Endothelial cell (in vitro differentiated cells): ENCODE results near the gene CTNNA3. TPM values are rescaled to one million over a fixed set of nuclear protein-coding genes. Genes with fewer than 3 reads are reported as not detected.

Experiments used
- DNase-seq: peaks from one replicate; pipeline ENCODE4 v3.0.0; 2021; ENCODE audit warnings: low spot score
- H3K27ac Mint-ChIP-seq: one replicate; pipeline ENCODE4 v1.8.0; 2021; ENCODE audit warnings: mixed read lengths, inconsistent platforms; ENCODE audit not compliant: unreplicated experiment
- H3K27me3 Mint-ChIP-seq: one replicate; pipeline ENCODE4 v1.8.0; 2021; ENCODE audit warnings: mild to moderate bottlenecking, moderate library complexity, mixed read lengths, inconsistent platforms; ENCODE audit not compliant: unreplicated experiment
- H3K36me3 Mint-ChIP-seq: one replicate; pipeline ENCODE4 v1.8.0; 2021; ENCODE audit warnings: mild to moderate bottlenecking, low read depth, mixed read lengths, inconsistent platforms; ENCODE audit not compliant: unreplicated experiment
- H3K4me1 Mint-ChIP-seq: one replicate; pipeline ENCODE4 v1.8.0; 2021; ENCODE audit warnings: mild to moderate bottlenecking, mixed read lengths, inconsistent platforms; ENCODE audit not compliant: unreplicated experiment
- H3K4me3 Mint-ChIP-seq: one replicate; pipeline ENCODE4 v1.8.0; 2021; ENCODE audit warnings: mild to moderate bottlenecking, mixed read lengths, inconsistent platforms; ENCODE audit not compliant: unreplicated experiment
- H3K9me3 Mint-ChIP-seq: one replicate; pipeline ENCODE4 v1.8.0; 2021; ENCODE audit warnings: mixed read lengths, inconsistent platforms; ENCODE audit not compliant: unreplicated experiment
- total RNA-seq: library from RNA; stranded (reverse); fragmentation: NEBNext Ultra II Directional; extraction: Animal tissue kit (Norgen Biotek cat#: 25700); gene quantifications from one replicate; pipeline ENCODE4 v1.2.1, GENCODE V29; 2021; ENCODE audit not compliant: unreplicated experiment
- TF ChIP-seq, protein P1 (sequence below): fragments of 200-600 bp; sonication (generic); IDR thresholded peaks from one replicate; pipeline ENCODE4 v1.5.0; 2021; ENCODE audit warnings: antibody characterized with exemption; ENCODE audit not compliant: unreplicated experiment

CTNNA3 gene
- total RNA-seq, 1 donor from 2014 or later, result 2.3 TPM

DNA sequence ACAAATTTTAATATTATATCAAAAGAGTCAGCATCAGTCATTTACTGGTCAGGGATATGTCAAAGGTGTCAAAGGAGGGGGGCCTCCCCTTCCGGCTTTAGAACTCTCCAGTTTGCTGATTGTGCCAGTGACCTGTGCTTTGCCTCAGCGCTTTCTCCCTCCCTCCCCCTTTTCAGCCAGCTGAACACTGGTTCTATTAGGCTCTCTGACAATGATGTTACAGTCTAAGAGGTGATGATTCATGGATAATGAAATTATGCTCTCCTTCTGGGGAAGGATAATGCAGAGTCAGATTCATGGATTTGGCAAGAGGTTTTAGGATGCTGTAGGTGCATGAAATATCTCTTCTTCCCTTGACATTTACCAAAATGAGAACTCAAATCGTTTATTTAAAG is 764.0 kb downstream of the CTNNA3 start:
- Mint-ChIP-seq H3K27me3 (peaks cover 4% of the 10 kb centered on the region), H3K36me3 (no peaks in the 10 kb centered on the region), H3K27ac (no peak overlapping the region), H3K4me1 (peaks cover 3% of the 10 kb centered on the region), H3K4me3 (no peak overlapping the region), H3K9me3 (no peaks in the 10 kb centered on the region)
- DNase-seq, result no peak
- TF ChIP-seq, protein P1, sequence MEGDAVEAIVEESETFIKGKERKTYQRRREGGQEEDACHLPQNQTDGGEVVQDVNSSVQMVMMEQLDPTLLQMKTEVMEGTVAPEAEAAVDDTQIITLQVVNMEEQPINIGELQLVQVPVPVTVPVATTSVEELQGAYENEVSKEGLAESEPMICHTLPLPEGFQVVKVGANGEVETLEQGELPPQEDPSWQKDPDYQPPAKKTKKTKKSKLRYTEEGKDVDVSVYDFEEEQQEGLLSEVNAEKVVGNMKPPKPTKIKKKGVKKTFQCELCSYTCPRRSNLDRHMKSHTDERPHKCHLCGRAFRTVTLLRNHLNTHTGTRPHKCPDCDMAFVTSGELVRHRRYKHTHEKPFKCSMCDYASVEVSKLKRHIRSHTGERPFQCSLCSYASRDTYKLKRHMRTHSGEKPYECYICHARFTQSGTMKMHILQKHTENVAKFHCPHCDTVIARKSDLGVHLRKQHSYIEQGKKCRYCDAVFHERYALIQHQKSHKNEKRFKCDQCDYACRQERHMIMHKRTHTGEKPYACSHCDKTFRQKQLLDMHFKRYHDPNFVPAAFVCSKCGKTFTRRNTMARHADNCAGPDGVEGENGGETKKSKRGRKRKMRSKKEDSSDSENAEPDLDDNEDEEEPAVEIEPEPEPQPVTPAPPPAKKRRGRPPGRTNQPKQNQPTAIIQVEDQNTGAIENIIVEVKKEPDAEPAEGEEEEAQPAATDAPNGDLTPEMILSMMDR, result no peak

DNA sequence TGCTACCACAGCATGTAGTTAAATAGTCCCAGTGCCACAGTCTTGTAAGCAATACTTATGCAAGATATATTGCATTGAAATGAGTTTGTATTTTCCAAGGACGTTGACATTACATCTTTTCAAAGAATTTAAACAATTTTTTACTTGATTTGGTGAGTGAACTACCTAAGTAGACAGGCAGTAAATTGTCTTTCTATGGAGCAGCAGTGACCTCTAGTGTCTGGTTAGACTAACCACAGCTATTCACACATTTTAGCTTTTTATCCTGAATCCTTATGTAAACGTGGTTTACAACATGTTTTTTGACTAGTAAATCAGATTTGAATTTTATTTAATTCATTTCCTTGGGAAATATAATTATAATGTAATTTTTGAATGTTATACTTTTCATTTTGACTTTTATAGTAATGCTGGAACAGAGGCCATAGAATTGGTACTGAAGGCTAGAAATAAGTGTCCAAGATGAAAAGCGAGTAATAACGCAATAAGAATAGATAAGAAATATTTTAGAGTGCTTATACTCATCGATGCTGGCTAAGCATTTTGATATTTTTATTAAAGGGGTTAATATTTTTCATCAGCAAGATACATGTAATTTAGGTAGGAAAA is 764.6 kb downstream of the CTNNA3 start:
- Mint-ChIP-seq H3K4me3 (no peak overlapping the region), H3K27me3 (peaks cover 4% of the 10 kb centered on the region), H3K36me3 (no peaks in the 10 kb centered on the region), H3K27ac (no peak overlapping the region), H3K4me1 (peaks cover 3% of the 10 kb centered on the region), H3K9me3 (no peaks in the 10 kb centered on the region)
- DNase-seq, result peak; percentile 26
- TF ChIP-seq, protein P1, result peak; percentile 85

DNA sequence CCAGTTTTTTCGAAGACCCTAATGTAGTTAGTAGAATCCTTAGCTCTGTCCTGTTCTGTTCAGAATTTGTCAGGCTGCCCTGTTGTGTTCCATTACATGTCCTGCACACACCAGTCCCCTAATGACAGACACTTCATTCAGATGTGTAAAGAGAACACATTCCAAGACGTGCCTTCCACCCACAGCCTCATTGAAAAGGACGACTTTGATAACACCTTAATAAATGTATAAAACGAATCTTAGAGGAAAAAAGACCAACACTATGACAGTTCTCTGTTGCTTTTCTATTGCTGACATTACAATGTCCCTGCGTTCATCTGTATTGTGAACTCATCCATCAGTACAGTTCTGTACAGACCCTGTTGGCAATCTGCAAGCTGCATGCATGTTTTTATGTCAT is 766.6 kb downstream of the CTNNA3 start:
- H3K4me1 Mint-ChIP-seq, result peaks cover 3% of the 10 kb centered on the region
- DNase-seq, result no peak
- H3K36me3 Mint-ChIP-seq, result no peaks in the 10 kb centered on the region
- no peaks in the 10 kb centered on the region for H3K9me3 Mint-ChIP-seq
- H3K4me3 Mint-ChIP-seq, result no peak overlapping the region
- H3K27me3 Mint-ChIP-seq, result peaks cover 4% of the 10 kb centered on the region
- no peak overlapping the region for H3K27ac Mint-ChIP-seq
- TF ChIP-seq, protein P1, result no peak

DNA sequence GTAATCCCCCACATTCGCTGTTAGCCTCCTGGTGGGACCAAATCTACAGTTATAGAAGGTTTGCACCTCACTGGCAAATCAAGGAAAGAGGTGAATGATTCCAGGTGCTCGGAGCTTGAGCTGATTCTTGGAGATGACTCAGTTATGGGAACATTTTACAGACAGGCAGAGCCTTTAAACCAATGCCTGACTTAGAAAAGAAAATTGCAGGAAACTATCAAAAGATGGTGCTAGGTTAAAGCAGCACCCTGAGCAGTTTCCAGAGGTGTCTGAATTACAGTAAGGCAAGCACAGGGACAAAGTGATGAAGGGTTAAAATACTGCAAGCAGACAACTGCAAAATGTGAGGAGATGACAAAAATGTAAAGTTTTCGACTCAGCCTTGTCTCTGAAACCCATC is 767.2 kb downstream of the CTNNA3 start:
- H3K27me3 Mint-ChIP-seq, result peaks cover 4% of the 10 kb centered on the region
- H3K4me3 Mint-ChIP-seq, result no peak overlapping the region
- no peaks in the 10 kb centered on the region for H3K9me3 Mint-ChIP-seq
- H3K27ac Mint-ChIP-seq, result no peak overlapping the region
- TF ChIP-seq, protein P1, result no peak
- H3K4me1 Mint-ChIP-seq, result peaks cover 3% of the 10 kb centered on the region
- DNase-seq, result no peak
- no peaks in the 10 kb centered on the region for H3K36me3 Mint-ChIP-seq

DNA sequence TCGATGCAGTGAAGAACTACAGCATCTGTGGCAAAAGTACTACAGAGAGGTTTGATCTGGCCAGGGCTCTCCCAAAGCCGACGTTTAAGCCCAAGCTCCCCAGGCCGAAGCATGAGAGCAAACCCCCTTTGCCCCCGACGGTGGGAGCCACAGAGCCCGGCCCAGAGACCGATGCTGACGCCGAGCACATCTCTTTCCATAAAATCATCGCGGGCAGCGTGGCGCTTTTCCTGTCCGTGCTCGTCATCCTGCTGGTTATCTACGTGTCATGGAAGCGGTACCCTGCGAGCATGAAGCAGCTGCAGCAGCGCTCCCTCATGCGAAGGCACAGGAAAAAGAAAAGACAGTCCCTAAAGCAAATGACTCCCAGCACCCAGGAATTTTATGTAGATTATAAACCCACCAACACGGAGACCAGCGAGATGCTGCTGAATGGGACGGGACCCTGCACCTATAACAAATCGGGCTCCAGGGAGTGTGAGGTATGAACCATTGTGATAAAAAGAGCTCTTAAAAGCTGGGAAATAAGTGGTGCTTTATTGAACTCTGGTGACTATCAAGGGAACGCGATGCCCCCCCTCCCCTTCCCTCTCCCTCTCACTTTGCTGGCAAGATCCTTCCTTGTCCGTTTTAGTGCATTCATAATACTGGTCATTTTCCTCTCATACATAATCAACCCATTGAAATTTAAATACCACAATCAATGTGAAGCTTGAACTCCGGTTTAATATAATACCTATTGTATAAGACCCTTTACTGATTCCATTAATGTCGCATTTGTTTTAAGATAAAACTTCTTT is 767.8 kb downstream of the CTNNA3 start:
- H3K9me3 Mint-ChIP-seq, result no peaks in the 10 kb centered on the region
- peaks cover 4% of the 10 kb centered on the region for H3K27me3 Mint-ChIP-seq
- TF ChIP-seq, protein P1, result no peak
- DNase-seq, result peak; percentile 11
- no peaks in the 10 kb centered on the region for H3K36me3 Mint-ChIP-seq
- no peak overlapping the region for H3K27ac Mint-ChIP-seq
- peaks cover 3% of the 10 kb centered on the region for H3K4me1 Mint-ChIP-seq
- H3K4me3 Mint-ChIP-seq, result no peak overlapping the region
